ENCODE measurements around the gene TLCD2. TPM values are rescaled to one million over a fixed set of nuclear protein-coding genes. Genes with fewer than 3 reads are reported as not detected.

Gene TLCD2
- total and polyA plus RNA-seq, 2 of the 13 experiments (the other 11 are each of a cell fraction or from before 2014, with no cell fraction given), result 0.90 to 1.1 TPM

- TF ChIP-seq DPF2 (CRISPR knock-in tag; IDR thresholded peaks at IDR 0.05; ENCODE audit: borderline replicate concordance, low read depth), result no peak
- peak; percentile 42 for TF ChIP-seq ASH2L (IDR thresholded peaks at IDR 0.05; ENCODE audit: insufficient read length, low read depth, low read length)
- TF ChIP-seq ZFP36L1 (CRISPR knock-in tag; IDR thresholded peaks at IDR 0.05), result no peak
- no peak for TF ChIP-seq ZNF224 (CRISPR knock-in tag; IDR thresholded peaks at IDR 0.05)
- TF ChIP-seq ZBTB34 (CRISPR knock-in tag; IDR thresholded peaks at IDR 0.05), result no peak
- no peak for TF ChIP-seq E2F2 (CRISPR knock-in tag; IDR thresholded peaks at IDR 0.05; ENCODE audit: borderline replicate concordance)
- peak; percentile 18 for TF ChIP-seq XRCC5 (optimal IDR thresholded peaks at IDR 0.05; ENCODE audit: low read length)
- no peak for TF ChIP-seq ZNF710 (CRISPR knock-in tag; IDR thresholded peaks at IDR 0.05; ENCODE audit: borderline replicate concordance)
- TF ChIP-seq ZBTB49 (CRISPR knock-in tag; IDR thresholded peaks at IDR 0.05; ENCODE audit: borderline replicate concordance), result no peak
- TF ChIP-seq ZNF747 (CRISPR knock-in tag; IDR thresholded peaks at IDR 0.05; ENCODE audit: borderline replicate concordance), result no peak
- peak; percentile 25; the same call in 1 of the 2 replicates for TF ChIP-seq ZNF652 (CRISPR knock-in tag; IDR thresholded peaks at IDR 0.05; ENCODE audit: borderline replicate concordance, low read depth)
- TF ChIP-seq RFX5 (IDR thresholded peaks at IDR 0.05; ENCODE audit: low read depth, low read length), result peak; percentile 98
- no peak for TF ChIP-seq ZNF367 (CRISPR knock-in tag; IDR thresholded peaks at IDR 0.05; ENCODE audit: borderline replicate concordance)
- peak; percentile 49; the same call in 1 of the 2 replicates for TF ChIP-seq LCORL (IDR thresholded peaks at IDR 0.05)
- no peak for TF ChIP-seq LCORL (CRISPR knock-in tag; IDR thresholded peaks at IDR 0.05)
- TF ChIP-seq FOXO4 (CRISPR knock-in tag; conservative IDR thresholded peaks at IDR 0.05), result no peak
- TF ChIP-seq FOXK2 (IDR thresholded peaks at IDR 0.05), result 0 out of 2 replicates have a peak, but pooled peaks have one; percentile 13
- TF ChIP-seq ZNF510 (CRISPR knock-in tag; IDR thresholded peaks at IDR 0.05; ENCODE audit: low read depth), result no peak
- TF ChIP-seq IRF9 (CRISPR knock-in tag; IDR thresholded peaks at IDR 0.05; ENCODE audit: borderline replicate concordance), result no peak
Measured at GRCh38 chr17:1716912-1717695, 6.9 kb upstream of the TLCD2 start (continued).

Data from HepG2 (cell line).